Measurements from ENCODE around the gene ARPC1B. TPM values are rescaled to one million over a fixed set of nuclear protein-coding genes. Genes with fewer than 3 reads are reported as not detected.

ARPC1B gene
- polyA plus RNA-seq, 1 experiment: 190 TPM

DNA sequence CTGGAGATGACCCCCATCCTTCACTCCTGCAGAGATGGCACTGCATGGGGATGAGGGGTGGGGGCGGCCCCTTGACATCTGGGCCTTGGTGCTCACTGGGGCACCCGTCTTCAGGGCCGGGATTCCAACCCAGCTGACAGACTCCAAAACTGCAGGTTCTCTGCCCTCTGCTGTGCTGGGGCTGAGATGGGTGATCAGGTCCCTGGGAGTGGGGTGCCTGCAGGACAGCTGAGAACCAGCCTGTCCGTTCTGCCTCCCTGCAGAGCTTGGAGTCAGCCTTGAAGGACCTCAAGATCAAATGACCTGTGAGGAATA lies 19.6 kb downstream of the ARPC1B start:
- Histone ChIP-seq H3K9me3 (ENCODE audit: control insufficient read depth, insufficient read depth, low read length) (no peaks in the 10 kb centered on the region; the same call in 1 of the 2 replicates), H3K27ac (ENCODE audit: low read depth, low read length) (no peak overlapping the region), H3K27me3 (ENCODE audit: control insufficient read depth, insufficient read depth, low read length) (no peaks in the 10 kb centered on the region), H3K4me3 (ENCODE audit: low read depth, low read length) (no peak overlapping the region)
- POLR2A ChIA-PET: interaction anchor here (1.0 kb wide), 1 partner anchor 13 kb away, joined by 3 read pairs; no protein-coding TSS in a partner anchor
- CTCF ChIA-PET: interaction anchor here (0.6 kb wide), 1 partner anchor 291 kb away, joined by 5 read pairs; no protein-coding TSS in a partner anchor
- TF ChIP-seq CTCF (IDR thresholded peaks at IDR 0.05; ENCODE audit: low read depth, low read length): no peak
- DNase-seq (ENCODE audit: low read depth, low spot score): no peak

GRCh38 chr7:99395616-99396327 lies 21.2 kb downstream of the ARPC1B start:
- H3K27ac ChIP-seq (ENCODE audit: low read depth, low read length): no peak overlapping the region
- no peaks in the 10 kb centered on the region for H3K27me3 ChIP-seq (ENCODE audit: control insufficient read depth, insufficient read depth, low read length)
- H3K4me3 ChIP-seq (ENCODE audit: low read depth, low read length): no peak overlapping the region
- ChIA-PET POLR2A (no interaction called here), CTCF (no interaction called here)
- no peak for TF ChIP-seq CTCF (IDR thresholded peaks at IDR 0.05; ENCODE audit: low read depth, low read length)
- DNase-seq (ENCODE audit: low read depth, low spot score): no peak
- no peaks in the 10 kb centered on the region; the same call in 1 of the 2 replicates for H3K9me3 ChIP-seq (ENCODE audit: control insufficient read depth, insufficient read depth, low read length)

- H3K27ac ChIP-seq (ENCODE audit: low read depth, low read length): no peak overlapping the region
- no peaks in the 10 kb centered on the region for H3K27me3 ChIP-seq (ENCODE audit: control insufficient read depth, insufficient read depth, low read length)
- H3K4me3 ChIP-seq (ENCODE audit: low read depth, low read length): no peak overlapping the region
- no peak for TF ChIP-seq CTCF (IDR thresholded peaks at IDR 0.05; ENCODE audit: low read depth, low read length)
- CTCF ChIA-PET: no interaction called here
- H3K9me3 ChIP-seq (ENCODE audit: control insufficient read depth, insufficient read depth, low read length): no peaks in the 10 kb centered on the region; the same call in 1 of the 2 replicates
- POLR2A ChIA-PET: interaction anchor here (0.8 kb wide), 1 partner anchor 12 kb away, joined by 4 read pairs; the partner anchor contains the start of genes BUD31 and PDAP1
- no peak for DNase-seq (ENCODE audit: low read depth, low spot score)
Measured at GRCh38 chr7:99396418-99397296, 22.1 kb downstream of the ARPC1B start.

DNA sequence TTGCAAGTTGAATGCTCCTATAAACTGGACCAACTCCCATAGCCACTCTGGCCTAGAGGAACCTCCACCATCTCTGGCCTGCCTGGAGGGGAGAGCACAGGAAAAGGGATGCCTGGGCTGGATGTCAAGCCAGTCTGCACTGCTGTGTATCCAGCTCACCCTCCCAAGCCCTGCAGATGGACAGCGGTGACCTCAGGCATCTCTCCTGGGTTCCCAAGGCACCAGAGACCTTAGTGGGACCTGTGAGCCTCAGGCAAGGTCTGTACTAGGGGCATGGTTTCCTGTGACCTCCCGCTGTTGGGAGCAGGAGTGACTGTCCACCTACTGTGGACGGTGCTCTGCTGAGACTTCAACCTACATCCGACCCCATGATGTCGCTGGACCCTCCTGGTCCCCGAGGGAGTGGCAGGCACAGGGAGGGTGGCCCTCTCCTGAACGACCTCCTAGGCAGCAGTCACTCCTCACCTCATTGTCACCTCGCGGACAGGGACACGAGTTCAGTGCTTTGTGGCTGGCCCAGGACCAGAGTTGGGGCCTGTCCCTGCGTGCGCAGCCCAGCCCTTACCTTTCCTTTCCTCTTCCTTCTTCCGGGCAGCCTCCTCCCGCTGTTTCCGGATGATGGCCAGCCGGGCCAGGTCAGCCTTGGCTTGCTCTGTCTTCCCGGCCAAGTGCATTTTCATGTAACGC lies 22.9 kb downstream of the ARPC1B start:
- ChIA-PET POLR2A (interaction anchor here (0.8 kb wide), 1 partner anchor 11 kb away, joined by 4 read pairs; the partner anchor contains the start of genes BUD31 and PDAP1), CTCF (no interaction called here)
- DNase-seq (ENCODE audit: low read depth, low spot score): no peak
- no peaks in the 10 kb centered on the region; the same call in 1 of the 2 replicates for H3K9me3 ChIP-seq (ENCODE audit: control insufficient read depth, insufficient read depth, low read length)
- no peaks in the 10 kb centered on the region for H3K27me3 ChIP-seq (ENCODE audit: control insufficient read depth, insufficient read depth, low read length)
- no peak for TF ChIP-seq CTCF (IDR thresholded peaks at IDR 0.05; ENCODE audit: low read depth, low read length)
- H3K27ac ChIP-seq (ENCODE audit: low read depth, low read length): no peak overlapping the region
- no peak overlapping the region for H3K4me3 ChIP-seq (ENCODE audit: low read depth, low read length)

All from AG04450 (cell line).